DOHH2 (cell line): Measurements from ENCODE around the gene COL9A2.
A peak's percentile ranks its signal among the peaks of the same experiment; 100 is the strongest.

Source experiments
- H3F3A ChIP-seq: fragments of 200-600 bp; sonication (generic), shearing (Covaris generic); 2 replicates; pipeline ENCODE4 v1.6.0; 2016; ENCODE audit warnings: antibody characterized with exemption, mild to moderate bottlenecking; ENCODE audit not compliant: control insufficient read depth, insufficient read depth
- H3K27ac ChIP-seq: fragments of 200-600 bp; sonication (generic); 2 replicates; pipeline ENCODE4 v1.5.1; 2014; ENCODE audit warnings: low read depth, mild to moderate bottlenecking, low read length, moderate library complexity
- H3K27me3 ChIP-seq: fragments of 200-600 bp; sonication (generic); 2 replicates; pipeline ENCODE4 v1.6.1; 2014; ENCODE audit warnings: mild to moderate bottlenecking, low read length, mixed read lengths; ENCODE audit not compliant: control insufficient read depth
- H3K36me3 ChIP-seq: fragments of 200-600 bp; sonication (generic); 2 replicates; pipeline ENCODE4 v1.6.1; 2014; ENCODE audit warnings: mild to moderate bottlenecking, low read length, moderate library complexity, mixed read lengths; ENCODE audit not compliant: control insufficient read depth
- H3K4me1 ChIP-seq: fragments of 200-600 bp; sonication (generic); 2 replicates; pipeline ENCODE4 v1.6.1; 2014; ENCODE audit warnings: mild to moderate bottlenecking, low read length, mixed read lengths; ENCODE audit not compliant: control insufficient read depth
- H3K4me2 ChIP-seq: fragments of 200-600 bp; sonication (generic); 2 replicates; pipeline ENCODE4 v1.6.0; 2014; ENCODE audit warnings: mild to moderate bottlenecking, low read length, moderate library complexity
- H3K4me3 ChIP-seq: fragments of 200-600 bp; sonication (generic); 2 replicates; pipeline ENCODE4 v1.5.1; 2014; ENCODE audit warnings: mild to moderate bottlenecking, low read length, mixed read lengths
- H3K79me2 ChIP-seq: fragments of 200-600 bp; sonication (generic); 2 replicates; pipeline ENCODE4 v1.6.1; 2014; ENCODE audit warnings: mild to moderate bottlenecking, low read length, mixed read lengths; ENCODE audit not compliant: control insufficient read depth
- H3K9me2 ChIP-seq: fragments of 200-600 bp; sonication (generic); replicated peaks from 2 replicates; pipeline ENCODE4 v1.6.1; 2014; ENCODE audit warnings: mild to moderate bottlenecking, low read length, mixed read lengths; ENCODE audit not compliant: control insufficient read depth
- H3K9me3 ChIP-seq: fragments of 200-600 bp; sonication (generic); 2 replicates; pipeline ENCODE4 v1.6.1; 2014; ENCODE audit warnings: antibody characterized with exemption, low read length, mixed read lengths; ENCODE audit not compliant: control insufficient read depth, insufficient read depth
- H4K20me1 ChIP-seq: fragments of 200-600 bp; sonication (generic); 2 replicates; pipeline ENCODE4 v1.6.0; 2014; ENCODE audit warnings: low read depth, mild to moderate bottlenecking, antibody characterized with exemption, low read length, moderate library complexity; ENCODE audit not compliant: control insufficient read depth, insufficient read depth
- EZH2phosphoT487 ChIP-seq: fragments of 200-600 bp; sonication (generic); IDR thresholded peaks from 2 replicates; pipeline ENCODE4 v1.6.1; 2017; ENCODE audit warnings: borderline replicate concordance, mild to moderate bottlenecking, antibody characterized with exemption, low read length, moderate library complexity, mixed read lengths
- TF ChIP-seq, protein P1 (sequence below): fragments of 200-600 bp; sonication (generic); IDR thresholded peaks from one replicate; pipeline ENCODE4 v1.5.1; 2014; ENCODE audit warnings: antibody characterized with exemption, mild to moderate bottlenecking, low read depth, low read length; ENCODE audit not compliant: poor library complexity, severe bottlenecking

The COL9A2 gene

DNA sequence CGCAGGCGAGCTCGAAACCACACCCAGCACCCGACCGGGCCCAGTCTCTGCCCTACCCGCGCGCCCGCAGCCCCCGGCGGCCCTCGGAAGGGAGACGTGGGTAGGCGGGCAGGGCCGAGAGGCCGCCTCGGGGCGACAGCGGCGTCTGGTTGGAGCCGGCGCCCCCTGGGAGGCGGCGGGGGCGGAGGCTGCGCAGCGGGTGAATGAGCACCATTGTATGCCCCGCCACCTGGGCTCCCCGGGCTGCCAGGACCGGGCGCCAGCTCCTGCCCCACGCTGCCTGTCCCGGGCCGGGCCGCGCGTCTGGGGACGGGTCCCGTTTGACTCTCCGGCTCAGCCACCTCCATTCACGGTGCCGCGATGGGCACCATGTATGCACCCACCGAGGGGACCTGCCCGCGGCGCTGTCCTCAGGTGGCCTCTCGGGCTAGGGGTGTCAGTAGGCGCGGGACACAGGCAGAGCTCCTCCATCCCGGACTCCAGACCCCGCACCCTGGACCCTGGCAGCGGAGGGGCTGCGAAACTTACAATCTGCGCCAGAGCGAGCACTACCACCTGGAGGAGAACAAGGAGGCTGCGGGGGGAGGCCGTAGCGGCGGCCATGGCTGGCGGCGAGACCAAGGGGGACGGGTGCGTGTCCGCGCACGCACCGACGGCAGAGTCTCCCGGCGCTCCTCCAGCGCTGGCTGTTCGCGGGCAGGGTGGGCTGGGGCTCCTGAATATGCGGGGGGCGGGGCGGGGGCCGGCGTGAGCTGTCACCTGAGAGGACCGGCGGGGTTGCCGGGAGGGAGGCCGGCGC, at the start of gene COL9A2:
COL9A2 (minus strand) TSS at position 692 of the 799 bp plus-strand sequence; CDS start at position 603, 89 bp downstream.
- TF ChIP-seq EZH2phosphoT487: peak; percentile 81
- TF ChIP-seq, protein P1, sequence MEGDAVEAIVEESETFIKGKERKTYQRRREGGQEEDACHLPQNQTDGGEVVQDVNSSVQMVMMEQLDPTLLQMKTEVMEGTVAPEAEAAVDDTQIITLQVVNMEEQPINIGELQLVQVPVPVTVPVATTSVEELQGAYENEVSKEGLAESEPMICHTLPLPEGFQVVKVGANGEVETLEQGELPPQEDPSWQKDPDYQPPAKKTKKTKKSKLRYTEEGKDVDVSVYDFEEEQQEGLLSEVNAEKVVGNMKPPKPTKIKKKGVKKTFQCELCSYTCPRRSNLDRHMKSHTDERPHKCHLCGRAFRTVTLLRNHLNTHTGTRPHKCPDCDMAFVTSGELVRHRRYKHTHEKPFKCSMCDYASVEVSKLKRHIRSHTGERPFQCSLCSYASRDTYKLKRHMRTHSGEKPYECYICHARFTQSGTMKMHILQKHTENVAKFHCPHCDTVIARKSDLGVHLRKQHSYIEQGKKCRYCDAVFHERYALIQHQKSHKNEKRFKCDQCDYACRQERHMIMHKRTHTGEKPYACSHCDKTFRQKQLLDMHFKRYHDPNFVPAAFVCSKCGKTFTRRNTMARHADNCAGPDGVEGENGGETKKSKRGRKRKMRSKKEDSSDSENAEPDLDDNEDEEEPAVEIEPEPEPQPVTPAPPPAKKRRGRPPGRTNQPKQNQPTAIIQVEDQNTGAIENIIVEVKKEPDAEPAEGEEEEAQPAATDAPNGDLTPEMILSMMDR: peak; percentile 39
- H4K20me1 ChIP-seq: no peaks in the 10 kb centered on the region
- H3K36me3 ChIP-seq: no peaks in the 10 kb centered on the region
- H3K9me2 ChIP-seq: no peaks in the 10 kb centered on the region
- peaks cover 39% of the 10 kb centered on the region for H3K27me3 ChIP-seq
- H3K9me3 ChIP-seq: no peaks in the 10 kb centered on the region
- H3K4me2 ChIP-seq: peak within 1 kb of the TSS; percentile 66
- peaks cover 56% of the 10 kb centered on the region for H3K4me1 ChIP-seq
- H3K27ac ChIP-seq: no peak within 1 kb of the TSS
- H3F3A ChIP-seq: peaks cover 2% of the 10 kb centered on the region; the same call in 1 of the 2 replicates
- peak within 1 kb of the TSS; percentile 61 for H3K4me3 ChIP-seq
- no peaks in the 10 kb centered on the region for H3K79me2 ChIP-seq

DNA sequence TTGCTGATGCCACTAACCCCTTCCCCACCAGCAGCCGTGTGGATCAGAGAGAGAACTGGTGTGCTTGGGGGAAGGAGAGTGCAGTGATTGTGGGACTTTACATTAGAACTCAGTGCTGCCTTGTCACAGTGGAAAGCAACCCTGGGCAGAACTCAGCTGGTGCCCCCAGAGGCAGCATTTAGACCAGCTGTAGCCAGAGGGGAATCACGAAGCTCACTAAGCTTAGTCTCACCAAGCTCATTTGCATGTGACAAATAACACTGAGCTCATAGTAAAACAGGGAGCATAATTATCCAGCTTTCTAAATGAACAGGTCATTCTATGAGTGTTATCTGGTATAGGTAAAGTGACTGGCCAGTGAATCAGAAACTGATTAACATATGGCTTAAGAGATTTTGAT, 46.6 kb upstream of the COL9A2 start:
- no peak overlapping the region for H3K27ac ChIP-seq
- H3F3A ChIP-seq: no peaks in the 10 kb centered on the region
- H3K4me3 ChIP-seq: no peak overlapping the region
- H3K4me2 ChIP-seq: peak overlapping the region; percentile 28; the same call in 1 of the 2 replicates
- no peaks in the 10 kb centered on the region for H3K27me3 ChIP-seq
- H3K36me3 ChIP-seq: no peaks in the 10 kb centered on the region
- peaks cover 11% of the 10 kb centered on the region for H3K4me1 ChIP-seq
- no peaks in the 10 kb centered on the region for H3K9me3 ChIP-seq
- no peaks in the 10 kb centered on the region for H4K20me1 ChIP-seq
- TF ChIP-seq, protein P1: peak; percentile 56
- no peak for TF ChIP-seq EZH2phosphoT487
- H3K9me2 ChIP-seq: no peaks in the 10 kb centered on the region
- no peaks in the 10 kb centered on the region for H3K79me2 ChIP-seq

DNA sequence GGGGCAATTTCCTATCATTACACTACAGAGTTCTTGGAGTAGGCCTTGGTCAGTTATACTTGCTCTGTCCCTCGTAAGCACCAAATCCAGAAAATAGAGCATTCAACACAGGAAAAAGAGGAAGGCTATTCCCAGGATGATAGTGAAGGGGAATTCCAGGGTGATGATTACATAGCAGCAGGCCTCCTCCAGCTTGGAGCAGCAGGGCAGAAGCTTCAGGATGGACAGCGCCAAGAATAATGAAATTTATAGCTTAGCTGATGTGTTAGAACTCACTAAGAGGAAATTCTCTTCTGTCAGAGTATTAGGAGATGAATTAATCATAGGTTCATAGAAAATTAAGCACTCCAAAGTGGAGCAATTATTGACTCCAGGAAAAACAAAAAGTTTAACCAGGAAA, 45.6 kb upstream of the COL9A2 start:
- Histone ChIP-seq H3F3A (no peaks in the 10 kb centered on the region), H3K4me3 (no peak overlapping the region), H3K4me2 (no peak overlapping the region), H3K79me2 (no peaks in the 10 kb centered on the region), H3K9me3 (peaks cover 1% of the 10 kb centered on the region; the same call in 1 of the 2 replicates), H3K27me3 (no peaks in the 10 kb centered on the region), H3K27ac (no peak overlapping the region), H3K4me1 (peaks cover 11% of the 10 kb centered on the region), H4K20me1 (no peaks in the 10 kb centered on the region), H3K36me3 (no peaks in the 10 kb centered on the region), H3K9me2 (no peaks in the 10 kb centered on the region)
- no peak for TF ChIP-seq EZH2phosphoT487
- TF ChIP-seq, protein P1: no peak
